GM10266 (cell line): ENCODE results near the gene C16orf92.
"Not testable (repeated sequence)": the region's sequence is repeated elsewhere in the genome, so short reads cannot be mapped to it uniquely, and the experiment has no call there.

Source experiments
- DNase-seq: peaks from one replicate; pipeline ENCODE4 v3.0.0; 2012; ENCODE audit errors: extremely low spot score
- TF ChIP-seq, protein P1 (sequence below): IDR thresholded peaks from 2 replicates; pipeline ENCODE4 v1.5.1; 2012; ENCODE audit warnings: mild to moderate bottlenecking, low read depth; ENCODE audit not compliant: control insufficient read depth, insufficient read depth; ENCODE audit errors: missing control alignments

C16orf92 gene

DNA sequence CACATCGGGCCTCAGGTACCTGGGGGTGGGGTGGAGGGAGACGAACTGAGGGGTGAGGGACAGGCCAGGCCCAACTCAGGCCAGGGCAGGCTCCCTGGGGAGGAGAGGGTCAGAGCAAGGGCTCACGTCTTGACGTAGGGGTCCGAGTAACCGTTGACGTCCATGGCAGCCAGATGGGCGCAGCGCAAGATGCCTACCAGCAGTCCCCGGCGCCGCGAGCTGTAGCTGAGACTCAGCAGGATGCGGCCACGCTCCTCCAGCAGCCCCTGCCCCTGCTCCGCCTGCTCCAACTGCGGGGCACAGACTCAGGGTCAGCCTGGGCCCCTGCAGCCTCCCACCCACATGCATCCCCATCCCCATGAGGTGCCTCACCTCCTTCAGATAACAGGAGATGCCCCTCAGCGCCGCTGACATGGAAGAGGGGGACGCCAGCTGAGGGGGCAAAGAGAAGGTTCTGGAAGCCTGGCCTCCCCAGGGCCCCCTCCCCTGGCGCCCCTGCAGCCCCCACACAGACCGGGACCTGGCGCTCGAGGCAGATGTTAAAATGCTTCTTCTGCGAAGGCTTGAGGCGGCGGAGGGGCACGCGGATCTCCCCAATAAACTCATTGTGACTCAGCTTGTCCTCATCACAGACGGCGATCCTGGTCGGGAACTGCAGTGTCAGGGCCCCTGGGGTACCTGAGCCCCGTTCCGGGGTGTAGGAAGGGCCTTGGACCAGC, 16.2 kb upstream of the C16orf92 start:
- DNase-seq = no peak
- TF ChIP-seq, protein P1, sequence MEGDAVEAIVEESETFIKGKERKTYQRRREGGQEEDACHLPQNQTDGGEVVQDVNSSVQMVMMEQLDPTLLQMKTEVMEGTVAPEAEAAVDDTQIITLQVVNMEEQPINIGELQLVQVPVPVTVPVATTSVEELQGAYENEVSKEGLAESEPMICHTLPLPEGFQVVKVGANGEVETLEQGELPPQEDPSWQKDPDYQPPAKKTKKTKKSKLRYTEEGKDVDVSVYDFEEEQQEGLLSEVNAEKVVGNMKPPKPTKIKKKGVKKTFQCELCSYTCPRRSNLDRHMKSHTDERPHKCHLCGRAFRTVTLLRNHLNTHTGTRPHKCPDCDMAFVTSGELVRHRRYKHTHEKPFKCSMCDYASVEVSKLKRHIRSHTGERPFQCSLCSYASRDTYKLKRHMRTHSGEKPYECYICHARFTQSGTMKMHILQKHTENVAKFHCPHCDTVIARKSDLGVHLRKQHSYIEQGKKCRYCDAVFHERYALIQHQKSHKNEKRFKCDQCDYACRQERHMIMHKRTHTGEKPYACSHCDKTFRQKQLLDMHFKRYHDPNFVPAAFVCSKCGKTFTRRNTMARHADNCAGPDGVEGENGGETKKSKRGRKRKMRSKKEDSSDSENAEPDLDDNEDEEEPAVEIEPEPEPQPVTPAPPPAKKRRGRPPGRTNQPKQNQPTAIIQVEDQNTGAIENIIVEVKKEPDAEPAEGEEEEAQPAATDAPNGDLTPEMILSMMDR = no peak

DNA sequence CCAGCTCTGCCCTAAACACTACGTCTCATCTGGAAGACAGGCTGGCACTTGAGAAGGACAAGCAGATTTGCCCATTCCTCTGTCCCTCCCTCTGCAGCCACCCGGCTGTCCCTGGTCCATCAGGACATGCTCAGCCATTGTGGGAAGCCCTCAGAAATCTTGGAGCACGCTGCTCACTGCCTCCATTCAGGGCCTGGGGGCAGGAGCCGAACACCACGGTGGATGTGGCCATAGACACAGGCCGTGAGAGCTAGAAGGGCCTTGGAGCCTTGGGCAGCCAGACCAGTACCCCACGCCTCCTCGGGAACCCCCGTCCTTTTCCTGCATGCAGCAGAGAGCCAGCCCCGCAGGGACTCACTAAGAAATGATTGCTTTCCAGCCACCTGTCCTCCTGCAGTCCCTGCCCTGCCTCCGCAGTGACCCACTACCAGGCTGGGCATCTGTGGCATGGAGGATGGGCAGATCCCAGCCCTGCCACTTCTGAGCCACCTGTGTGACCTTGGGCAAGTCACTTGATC, 15.6 kb upstream of the C16orf92 start:
- TF ChIP-seq, protein P1 = no peak
- DNase-seq = no peak

DNA sequence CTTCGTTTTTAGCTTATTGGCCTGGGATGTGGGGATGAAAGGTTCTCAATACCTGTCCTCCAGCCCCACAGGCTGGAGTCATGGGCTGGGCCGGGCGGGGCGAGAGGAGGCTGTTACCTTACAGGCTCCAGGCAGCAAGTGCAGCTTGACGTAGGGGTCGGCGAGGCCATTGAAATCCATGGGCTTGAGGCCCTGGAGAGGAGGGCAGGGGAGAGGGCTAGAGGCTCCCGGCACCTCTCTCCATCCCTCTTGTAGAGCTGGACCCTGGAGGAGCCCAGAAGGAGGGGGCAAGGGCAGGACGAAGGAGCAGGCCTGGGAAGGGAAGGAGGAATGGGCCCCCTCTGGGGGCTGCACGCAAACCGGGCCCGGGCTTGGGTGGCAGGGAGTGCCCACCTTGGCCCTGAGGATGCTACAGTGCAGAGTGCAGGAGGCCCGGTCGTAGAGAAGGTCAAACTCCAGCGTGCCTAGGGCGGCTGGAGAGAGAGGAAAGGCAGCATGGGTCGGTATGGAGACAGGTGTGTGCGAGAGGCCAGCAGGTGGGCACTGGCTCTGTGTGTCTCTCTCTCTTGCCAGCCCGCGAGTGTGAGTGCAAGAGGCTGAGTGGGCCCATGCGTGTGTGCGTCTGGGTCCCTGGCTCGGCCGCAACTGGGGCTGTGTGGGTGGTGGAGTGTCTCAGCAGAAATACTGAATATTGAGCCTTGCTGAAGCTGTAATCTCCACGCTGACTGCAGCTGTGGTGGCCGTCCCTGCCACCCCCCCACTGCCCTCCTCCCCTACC, 13.7 kb upstream of the C16orf92 start:
- TF ChIP-seq, protein P1 = no peak
- no peak for DNase-seq

DNA sequence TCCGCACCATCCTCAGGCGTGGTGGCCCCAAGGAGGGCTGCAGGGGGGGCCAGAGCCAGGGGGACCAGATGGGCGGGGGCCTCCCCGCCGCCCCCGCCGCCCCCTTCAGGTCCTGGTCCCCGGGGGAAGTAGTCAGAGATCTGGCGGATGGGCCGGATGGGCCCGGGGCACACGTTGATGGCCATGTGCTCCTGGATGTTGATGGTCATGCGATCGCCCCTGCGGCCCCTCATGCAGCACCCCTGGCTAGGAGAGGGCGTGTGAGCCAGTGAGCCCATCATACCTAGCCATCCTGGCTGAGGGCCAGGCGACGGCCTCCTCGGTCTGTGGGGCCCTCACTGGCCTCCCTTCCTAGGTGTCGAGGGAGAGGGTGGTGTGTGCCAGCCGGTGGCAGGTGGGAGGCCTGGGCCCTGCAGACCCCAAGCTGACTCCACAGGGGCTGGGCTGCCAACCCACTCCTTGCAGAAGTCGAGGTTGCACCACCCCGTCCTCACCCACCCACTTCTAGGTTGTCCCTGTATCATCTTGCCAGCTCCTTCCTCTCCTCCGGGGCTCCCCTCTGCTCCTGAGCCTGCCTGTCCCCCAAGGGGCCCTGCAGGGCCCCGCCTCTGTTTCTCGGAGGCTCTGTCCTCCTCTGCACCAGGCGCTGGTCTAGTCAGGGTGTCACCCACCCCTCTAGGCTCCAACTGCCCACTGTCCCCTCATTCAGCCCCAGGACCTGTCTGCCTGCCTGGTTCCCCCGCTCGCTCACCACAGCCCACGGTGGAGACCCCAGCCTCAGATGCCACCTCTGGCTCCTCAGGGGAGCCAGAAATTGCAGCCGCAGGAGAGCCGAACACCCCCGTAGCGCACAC, 12.8 kb upstream of the C16orf92 start:
- DNase-seq = peak; percentile 58
- TF ChIP-seq, protein P1 = no peak

DNA sequence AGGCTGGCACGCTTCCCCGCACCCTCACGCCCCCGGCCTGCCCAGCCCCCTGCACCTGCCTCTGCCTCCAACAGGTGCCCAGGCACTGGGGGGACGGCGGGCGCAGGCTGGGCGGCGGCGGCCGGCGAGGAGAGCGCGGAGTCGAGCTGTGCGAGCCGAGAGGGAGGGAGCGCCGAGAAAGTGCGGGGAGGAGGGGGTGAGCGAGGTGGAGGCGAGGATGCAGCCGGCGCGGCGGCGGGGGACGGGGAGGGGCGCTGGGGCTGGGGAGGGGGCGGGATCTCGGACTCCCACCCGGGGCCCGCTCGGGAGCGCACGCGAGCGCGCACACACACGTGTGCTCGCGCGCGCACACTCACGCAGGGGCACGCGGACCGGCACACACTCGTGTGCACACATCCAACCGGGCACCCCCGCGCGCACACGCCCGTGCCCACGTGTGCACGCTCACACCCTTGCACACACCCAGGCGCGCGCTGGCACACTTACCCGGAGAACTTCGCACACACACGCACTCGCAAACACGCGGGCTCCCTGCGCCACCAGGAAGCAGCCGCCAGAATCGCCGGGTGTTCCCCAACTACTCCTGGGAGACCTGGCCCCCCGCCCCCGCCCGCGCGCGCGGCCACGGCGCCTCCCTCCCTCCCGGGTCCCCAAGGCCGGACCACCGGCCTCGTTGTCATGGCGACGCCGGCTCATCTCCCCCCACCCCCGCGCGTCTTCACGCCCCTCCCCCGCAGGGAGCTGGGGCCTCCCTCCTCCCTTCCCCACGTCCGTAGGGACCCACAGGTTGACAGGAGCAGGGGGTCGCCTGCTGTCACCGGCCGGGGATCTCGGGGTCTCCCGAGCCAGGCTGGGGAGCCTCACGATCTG, 11.9 kb upstream of the C16orf92 start, which contains the start of gene DOC2A:
Gene DOC2A, minus strand, starts transcription at position 184 of the 870 bp plus-strand sequence. CDS start 805 bp downstream, outside the sequence.
- DNase-seq = peak; percentile 76
- TF ChIP-seq, protein P1 = no peak

DNA sequence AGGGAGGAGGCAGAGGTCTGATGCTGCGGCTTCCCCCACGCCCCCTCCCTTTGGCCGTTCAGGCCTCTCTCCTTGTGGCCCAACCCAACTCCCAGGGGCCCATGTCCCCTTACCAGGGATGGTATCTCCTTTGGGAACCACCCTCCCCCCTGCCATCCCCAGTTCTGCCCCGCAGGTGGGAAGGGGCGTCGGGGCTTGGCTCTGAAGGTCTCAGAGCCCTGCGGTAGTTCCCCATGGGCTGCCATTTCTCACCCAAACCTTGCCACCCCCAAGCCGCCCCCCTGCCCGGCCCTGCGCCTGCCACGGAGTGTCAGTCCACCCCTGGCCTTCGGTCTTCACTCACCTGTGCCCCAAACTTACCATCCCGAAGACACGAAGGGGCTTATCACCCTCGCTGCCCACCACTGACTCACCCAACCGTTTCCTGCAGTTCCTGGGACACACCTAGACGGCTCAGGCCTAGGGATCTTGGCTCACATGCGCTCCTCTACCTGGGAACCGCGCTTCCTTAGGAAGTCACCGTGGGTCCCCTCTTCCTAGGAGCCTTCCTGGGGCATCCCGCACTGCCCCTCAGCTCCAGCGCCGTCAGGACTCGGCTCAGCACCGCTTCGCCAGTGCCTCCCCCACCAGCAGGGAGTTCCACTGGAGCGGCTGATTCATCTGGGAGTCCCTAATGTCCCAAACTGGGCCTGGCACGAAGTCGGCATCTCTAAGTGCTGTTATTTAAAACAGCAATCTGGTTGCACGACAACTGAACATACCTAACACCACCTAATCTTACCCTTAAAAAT, 11.1 kb upstream of the C16orf92 start:
- no peak for DNase-seq
- TF ChIP-seq, protein P1 = no peak

DNA sequence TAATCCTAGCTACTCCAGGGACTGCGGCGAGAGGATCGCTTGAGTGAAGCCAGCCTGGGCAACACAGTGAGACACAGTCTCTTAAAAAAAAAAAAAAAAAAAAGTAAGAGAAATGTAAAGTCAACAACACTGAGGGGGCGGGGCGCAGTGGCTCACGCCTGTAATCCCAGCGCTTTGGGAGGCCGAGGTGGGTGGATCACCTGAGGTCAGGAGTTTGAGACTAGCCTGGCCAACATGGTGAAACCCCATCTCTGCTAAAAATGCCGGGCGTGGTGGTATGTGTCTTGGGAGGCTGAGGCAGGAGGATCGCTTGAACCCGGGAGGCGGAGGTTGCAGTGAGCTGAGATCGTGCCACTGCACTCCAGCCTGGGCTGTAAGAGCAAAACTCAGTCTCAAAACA, 10.4 kb upstream of the C16orf92 start:
- DNase-seq = not testable (repeated sequence)

DNA sequence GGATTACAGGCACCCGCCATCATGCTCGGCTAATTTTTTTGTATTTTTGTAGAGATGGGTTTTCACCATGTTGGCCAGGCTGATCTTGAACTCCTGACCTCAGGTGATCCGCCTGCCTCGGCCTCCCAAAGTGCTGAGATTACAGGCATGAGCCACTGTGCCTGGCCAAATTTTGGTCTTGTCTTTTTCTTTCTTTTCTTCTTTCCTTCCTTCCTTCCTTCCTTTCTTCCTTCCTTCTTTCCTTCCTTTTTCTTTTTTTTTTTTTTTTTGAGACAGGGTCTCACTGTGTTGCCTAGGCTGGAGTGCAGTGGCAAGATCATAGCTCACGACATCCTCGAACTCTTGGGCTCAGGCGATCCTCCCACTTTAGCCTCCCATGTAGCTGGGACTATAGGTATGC, 7.5 kb upstream of the C16orf92 start:
- DNase-seq = not testable (repeated sequence)
